Breast epithelium (tissue), 4 donors: ENCODE data around the gene GDI2. TPM values are rescaled to one million over a fixed set of nuclear protein-coding genes. Genes with fewer than 3 reads are reported as not detected.
"Not testable (repeated sequence)": the region's sequence is repeated elsewhere in the genome, so short reads cannot be mapped to it uniquely, and the experiment has no call there.

Experiments used
- DNase-seq, 2 donors: peaks; one replicate each; pipeline ENCODE4 v3.0.0-alpha.2; 2019; ENCODE audit warnings: low spot score in 2 of 2
- H3K27ac ChIP-seq, 2 donors: fragments of 200-600 bp; sonication (generic) in 1 of 2; one replicate each; pipeline ENCODE4 v1.5.1; 2016 to 2019; ENCODE audit warnings: mild to moderate bottlenecking in 1 of 2
- H3K27me3 ChIP-seq, 2 donors: fragments of 200-600 bp; sonication (generic) in 1 of 2; one replicate each; pipeline versions ENCODE4 v1.5.1 to v1.6.0; 2017 to 2019; ENCODE audit warnings: control low read depth in 1 of 2, mild to moderate bottlenecking in 1 of 2
- H3K36me3 ChIP-seq: fragments of 200-600 bp; one replicate; pipeline ENCODE4 v1.5.1; 2019
- H3K4me1 ChIP-seq, 2 donors: fragments of 200-600 bp; sonication (generic); one replicate each; pipeline ENCODE4 v1.5.1; 2016 to 2019; ENCODE audit warnings: control low read depth in 1 of 2
- H3K4me3 ChIP-seq, 3 donors: fragments of 200-600 bp; sonication (generic); 1 replicate in 2 of 3; 2 replicates in 1 of 3; pipeline ENCODE4 v1.5.1; 2016 to 2019; ENCODE audit warnings: mild to moderate bottlenecking in 3 of 3, moderate library complexity in 2 of 3
- H3K9me3 ChIP-seq, 2 donors: fragments of 200-600 bp; sonication (generic) in 1 of 2; one replicate each; pipeline ENCODE4 v1.5.1; 2016 to 2019; ENCODE audit warnings: control low read depth in 1 of 2
- POLR2A ChIP-seq: fragments of 450-650 bp; IDR thresholded peaks from one replicate; pipeline ENCODE4 v1.6.1; 2016; ENCODE audit warnings: antibody characterized with exemption, mild to moderate bottlenecking, moderate library complexity
- POLR2AphosphoS5 ChIP-seq, 3 donors: sonication (generic); formaldehyde crosslinking; IDR thresholded peaks; one replicate each; pipeline ENCODE4 v1.6.1; 2017; ENCODE audit warnings: antibody characterized with exemption in 3 of 3
- intact Hi-C: fragments of 100-400 bp; cut with DNase I; formaldehyde crosslinking; loops from one replicate; pipeline ENCODE4 v1.15.1; 2023; ENCODE audit warnings: low total_unique reads
- total RNA-seq, 3 donors: library from RNA; depleted of rRNA; stranded (reverse); fragments of >200 nt; gene quantifications; one replicate each; pipeline ENCODE4 v1.1.0, GENCODE V29; 2016
- TF ChIP-seq, protein P1 (sequence below), 3 donors: fragments of 450-650 bp; IDR thresholded peaks; one replicate each; pipeline ENCODE4 v1.5.1; 2016 to 2017; ENCODE audit warnings: antibody characterized with exemption in 3 of 3, mild to moderate bottlenecking in 3 of 3, moderate library complexity in 3 of 3

GDI2 gene
- total RNA-seq, 3 donors from 2014 or later, result 249 to 342 (median 259) TPM

DNA sequence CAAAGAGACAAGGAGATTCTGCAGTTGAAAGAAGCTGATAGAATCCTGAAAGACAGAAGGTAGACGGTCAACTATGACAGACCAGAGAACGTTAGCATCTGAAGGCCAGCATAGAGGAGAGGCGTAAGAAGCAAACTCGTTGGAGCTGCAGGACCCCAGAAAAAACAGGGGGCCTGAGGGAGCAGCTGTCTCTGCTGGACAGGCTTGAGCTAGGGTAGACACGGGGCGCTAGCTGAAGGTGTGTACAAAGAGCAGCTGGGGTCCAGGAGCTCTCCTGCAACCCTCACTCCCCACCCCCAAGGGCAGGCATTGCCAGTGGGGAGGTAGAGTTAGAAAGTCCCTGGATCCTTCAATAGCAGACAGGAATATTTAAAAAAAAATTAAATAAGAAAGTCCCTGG, 14.6 kb upstream of the GDI2 start:
- H3K36me3 ChIP-seq, result no peaks in the 10 kb centered on the region
- DNase-seq, result no peak
- intact Hi-C loops, result no loop called here
- no peak overlapping the region for H3K27ac ChIP-seq
- H3K4me1 ChIP-seq, result no peaks in the 10 kb centered on the region
- no peaks in the 10 kb centered on the region for H3K27me3 ChIP-seq
- TF ChIP-seq POLR2AphosphoS5 (IDR thresholded peaks at IDR 0.05) (no peak), POLR2A (no peak)
- TF ChIP-seq, protein P1, sequence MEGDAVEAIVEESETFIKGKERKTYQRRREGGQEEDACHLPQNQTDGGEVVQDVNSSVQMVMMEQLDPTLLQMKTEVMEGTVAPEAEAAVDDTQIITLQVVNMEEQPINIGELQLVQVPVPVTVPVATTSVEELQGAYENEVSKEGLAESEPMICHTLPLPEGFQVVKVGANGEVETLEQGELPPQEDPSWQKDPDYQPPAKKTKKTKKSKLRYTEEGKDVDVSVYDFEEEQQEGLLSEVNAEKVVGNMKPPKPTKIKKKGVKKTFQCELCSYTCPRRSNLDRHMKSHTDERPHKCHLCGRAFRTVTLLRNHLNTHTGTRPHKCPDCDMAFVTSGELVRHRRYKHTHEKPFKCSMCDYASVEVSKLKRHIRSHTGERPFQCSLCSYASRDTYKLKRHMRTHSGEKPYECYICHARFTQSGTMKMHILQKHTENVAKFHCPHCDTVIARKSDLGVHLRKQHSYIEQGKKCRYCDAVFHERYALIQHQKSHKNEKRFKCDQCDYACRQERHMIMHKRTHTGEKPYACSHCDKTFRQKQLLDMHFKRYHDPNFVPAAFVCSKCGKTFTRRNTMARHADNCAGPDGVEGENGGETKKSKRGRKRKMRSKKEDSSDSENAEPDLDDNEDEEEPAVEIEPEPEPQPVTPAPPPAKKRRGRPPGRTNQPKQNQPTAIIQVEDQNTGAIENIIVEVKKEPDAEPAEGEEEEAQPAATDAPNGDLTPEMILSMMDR (IDR thresholded peaks at IDR 0.05), result no peak
- H3K4me3 ChIP-seq, result no peak overlapping the region
- no peaks in the 10 kb centered on the region for H3K9me3 ChIP-seq

DNA sequence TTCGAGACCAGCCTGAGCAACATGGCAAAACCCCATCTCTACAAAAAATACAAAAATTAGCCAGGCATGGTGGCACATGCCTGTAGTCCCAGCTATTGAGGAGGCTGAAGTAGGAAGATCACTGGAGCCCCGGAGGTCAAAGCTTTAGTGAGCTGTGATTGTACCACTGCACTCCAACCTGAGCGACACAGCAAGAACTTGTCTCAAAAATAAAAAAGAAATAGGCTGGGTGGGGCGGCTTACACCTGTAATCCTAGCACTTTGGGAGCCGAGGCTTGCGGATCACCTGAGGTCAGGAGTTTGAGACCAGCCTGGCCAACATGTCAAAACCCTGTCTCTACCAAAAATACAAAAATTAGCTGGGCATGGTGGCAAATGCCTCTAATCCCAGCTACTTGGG, 13.3 kb upstream of the GDI2 start:
- H3K4me1 ChIP-seq, H3K9me3 ChIP-seq, H3K36me3 ChIP-seq, H3K27ac ChIP-seq, DNase-seq, H3K27me3 ChIP-seq, H3K4me3 ChIP-seq, intact Hi-C loops: not testable (repeated sequence)

DNA sequence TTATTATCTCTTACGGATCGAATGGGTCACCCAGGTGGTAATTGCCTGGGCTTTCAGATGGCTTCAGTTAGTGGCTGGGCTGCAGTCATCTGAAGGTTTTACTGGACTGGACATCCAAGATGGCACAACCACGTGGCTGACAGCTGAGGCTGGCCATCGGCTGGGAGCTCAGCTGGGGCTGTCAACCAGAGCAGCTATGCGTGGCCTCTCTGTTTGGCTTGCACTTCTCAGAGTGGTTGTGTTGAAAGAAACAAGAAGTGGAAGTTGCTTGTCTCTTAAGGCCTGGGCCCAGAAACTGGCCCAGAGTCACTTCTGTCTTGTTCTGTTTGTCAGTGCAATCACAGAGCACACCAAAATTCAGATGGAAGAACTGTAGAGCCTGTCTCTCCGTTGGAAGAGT, 5.7 kb upstream of the GDI2 start:
- intact Hi-C loops, result no loop called here

DNA sequence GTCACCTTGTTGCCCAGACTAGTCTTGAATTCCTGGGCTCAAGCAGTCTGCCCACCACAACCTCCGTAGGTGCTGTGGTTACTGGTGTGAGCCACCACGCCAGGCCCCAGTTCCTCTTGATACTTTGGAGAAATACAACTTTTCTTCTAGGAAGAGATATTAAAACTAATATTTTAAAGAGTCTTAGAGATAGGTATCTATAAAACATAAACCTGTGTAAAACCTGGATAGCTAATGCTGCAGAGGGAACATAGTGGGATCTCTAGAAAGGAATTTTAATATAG, 4.8 kb upstream of the GDI2 start:
- H3K9me3 ChIP-seq, result no peaks in the 10 kb centered on the region
- no peak for TF ChIP-seq POLR2A
- TF ChIP-seq, protein P1 (IDR thresholded peaks at IDR 0.05), result no peak
- no peak for TF ChIP-seq POLR2AphosphoS5 (IDR thresholded peaks at IDR 0.05)
- no peak overlapping the region for H3K4me3 ChIP-seq
- DNase-seq, result no peak
- H3K4me1 ChIP-seq, result no peaks in the 10 kb centered on the region
- intact Hi-C loops, result no loop called here
- H3K27me3 ChIP-seq, result no peaks in the 10 kb centered on the region
- no peaks in the 10 kb centered on the region for H3K36me3 ChIP-seq
- H3K27ac ChIP-seq, result no peak overlapping the region

More for the DNA sequence above, 5.7 kb upstream of the GDI2 start:
- H3K4me3 ChIP-seq, result no peak overlapping the region
- H3K9me3 ChIP-seq, result no peaks in the 10 kb centered on the region
- no peak overlapping the region for H3K27ac ChIP-seq
- no peaks in the 10 kb centered on the region for H3K27me3 ChIP-seq
- no peaks in the 10 kb centered on the region for H3K4me1 ChIP-seq
- no peaks in the 10 kb centered on the region for H3K36me3 ChIP-seq
- TF ChIP-seq, protein P1 (IDR thresholded peaks at IDR 0.05), result no peak
- TF ChIP-seq POLR2A (no peak), POLR2AphosphoS5 (IDR thresholded peaks at IDR 0.05) (no peak)
- no peak for DNase-seq

DNA sequence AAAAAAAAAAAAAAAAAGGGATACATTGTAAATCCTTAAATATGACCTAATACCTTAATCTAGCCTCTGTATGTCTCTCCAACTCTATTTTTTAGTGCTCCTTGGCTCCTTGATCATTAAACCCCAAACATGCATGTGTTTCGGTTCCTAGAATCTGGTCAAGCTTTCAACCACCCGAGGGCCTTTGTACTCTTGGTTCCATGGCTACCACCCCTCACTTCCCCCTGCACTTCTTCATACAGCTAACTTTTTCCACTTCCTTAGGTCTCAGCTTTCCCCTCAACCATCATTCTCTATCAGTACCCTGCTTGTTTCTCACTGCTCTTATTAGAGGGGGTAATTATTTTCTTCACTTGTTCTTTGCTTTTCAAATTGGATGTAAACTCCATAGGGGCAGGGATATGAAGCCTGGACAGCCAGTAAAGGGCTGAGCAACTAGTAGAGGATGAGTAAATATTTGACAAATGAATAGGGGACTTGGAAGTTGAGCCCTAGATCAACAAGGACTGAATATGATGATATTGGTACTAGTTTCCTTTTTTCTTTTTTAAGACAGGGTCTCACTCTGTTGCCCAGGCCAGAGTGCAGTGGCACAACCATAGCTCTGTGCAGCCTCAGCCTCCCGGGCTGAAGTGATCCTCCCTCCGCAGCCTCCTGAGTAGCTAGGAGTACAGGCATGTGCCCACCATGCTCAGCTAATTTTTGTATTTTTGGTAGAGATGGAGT, 4.3 kb upstream of the GDI2 start:
- DNase-seq, result no peak

DNA sequence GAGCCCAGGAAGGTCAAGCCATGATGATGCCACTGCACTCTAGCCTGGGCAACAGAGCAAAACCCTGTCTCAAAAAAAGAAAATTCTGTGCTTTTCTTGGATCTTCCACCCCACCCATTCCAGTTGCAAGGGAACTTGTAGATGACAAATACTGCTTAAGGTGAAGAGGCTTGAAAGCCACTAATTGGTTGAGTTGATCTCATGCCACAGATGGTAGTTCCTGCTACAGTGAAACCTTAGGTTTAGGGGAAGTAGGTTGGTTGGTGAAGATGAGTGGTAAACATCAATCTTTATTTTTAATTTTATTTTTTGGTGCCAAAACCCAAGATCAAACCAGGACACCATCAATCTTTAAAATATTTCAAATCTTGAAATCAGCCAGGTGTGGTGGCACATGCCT, 2.9 kb upstream of the GDI2 start:
- Histone ChIP-seq H3K4me3 (no peak overlapping the region), H3K27ac (no peak overlapping the region), H3K4me1 (no peaks in the 10 kb centered on the region), H3K36me3 (no peaks in the 10 kb centered on the region), H3K27me3 (no peaks in the 10 kb centered on the region), H3K9me3 (no peaks in the 10 kb centered on the region)
- TF ChIP-seq POLR2A (no peak), POLR2AphosphoS5 (IDR thresholded peaks at IDR 0.05) (no peak)
- TF ChIP-seq, protein P1 (IDR thresholded peaks at IDR 0.05), result no peak
- intact Hi-C loops, result no loop called here
- DNase-seq, result no peak

More for the DNA sequence above, 4.3 kb upstream of the GDI2 start:
- Histone ChIP-seq H3K4me3 (no peak overlapping the region), H3K27ac (no peak overlapping the region), H3K4me1 (no peaks in the 10 kb centered on the region), H3K27me3 (no peaks in the 10 kb centered on the region), H3K36me3 (no peaks in the 10 kb centered on the region), H3K9me3 (no peaks in the 10 kb centered on the region)
- intact Hi-C loops, result no loop called here
- TF ChIP-seq POLR2A, result no peak
